HG03280 (cell line): Measurements from ENCODE around the gene NTRK3.

ENCODE experiments used
- ATAC-seq: cut with Tn5 transposase; IDR thresholded peaks from one replicate; pipeline ENCODE4 v1.9.1; 2021; ENCODE audit warnings: mild to moderate bottlenecking, moderate library complexity; ENCODE audit not compliant: unreplicated experiment

NTRK3 gene

GRCh38 chr15:88232771-88233201, 23.8 kb downstream of the NTRK3 start:
- no peak for ATAC-seq

GRCh38 chr15:88231909-88232644, 24.5 kb downstream of the NTRK3 start:
- no peak for ATAC-seq

GRCh38 chr15:88230823-88231222, 25.7 kb downstream of the NTRK3 start:
- no peak for ATAC-seq

GRCh38 chr15:88225461-88225860, 31.1 kb downstream of the NTRK3 start:
- ATAC-seq = no peak

GRCh38 chr15:88223084-88223483, 33.5 kb downstream of the NTRK3 start:
- ATAC-seq = no peak

GRCh38 chr15:88221836-88222235, 34.7 kb downstream of the NTRK3 start:
- no peak for ATAC-seq

GRCh38 chr15:88220443-88221335, 35.9 kb downstream of the NTRK3 start:
- no peak for ATAC-seq

GRCh38 chr15:88219623-88220022, 36.9 kb downstream of the NTRK3 start:
- ATAC-seq = no peak

- ATAC-seq = no peak
These were observed 37.9 kb downstream of the NTRK3 start for GRCh38 chr15:88218557-88219221.

- no peak for ATAC-seq
These were observed 41.4 kb downstream of the NTRK3 start for GRCh38 chr15:88215066-88215648.

- no peak for ATAC-seq
These were observed 47.4 kb downstream of the NTRK3 start for GRCh38 chr15:88209111-88209510.

GRCh38 chr15:88208396-88208795, 48.1 kb downstream of the NTRK3 start:
- no peak for ATAC-seq

GRCh38 chr15:88207565-88207964, 49.0 kb downstream of the NTRK3 start:
- no peak for ATAC-seq

GRCh38 chr15:88204584-88204983, 52.0 kb downstream of the NTRK3 start:
- no peak for ATAC-seq

- no peak for ATAC-seq
These were observed 54.3 kb downstream of the NTRK3 start for GRCh38 chr15:88202231-88202630.

GRCh38 chr15:88201207-88201606, 55.3 kb downstream of the NTRK3 start:
- no peak for ATAC-seq

GRCh38 chr15:88196961-88197360, 59.6 kb downstream of the NTRK3 start:
- ATAC-seq = no peak

- no peak for ATAC-seq
These were observed 62.4 kb downstream of the NTRK3 start for GRCh38 chr15:88194162-88194561.

GRCh38 chr15:88193415-88193814, 63.1 kb downstream of the NTRK3 start:
- no peak for ATAC-seq

GRCh38 chr15:88191812-88192165, 64.8 kb downstream of the NTRK3 start:
- ATAC-seq = no peak

GRCh38 chr15:88190232-88190631, 66.3 kb downstream of the NTRK3 start:
- no peak for ATAC-seq
